Lung (tissue), 12 donors: ENCODE measurements around the gene CIAO3. TPM values are rescaled to one million over a fixed set of nuclear protein-coding genes. Genes with fewer than 3 reads are reported as not detected.

Source experiments
- ATAC-seq: fragments of 200-7000 bp; cut with Tn5 transposase; one replicate; pipeline ENCODE4 v1.9.1; 2020; ENCODE audit warnings: moderate number of reproducible peaks; ENCODE audit not compliant: insufficient read depth, low FRiP score
- DNase-seq, 3 donors: peaks; one replicate each; pipeline ENCODE4 v3.0.0-alpha.2; 2013 to 2017
- H3K27ac ChIP-seq, 2 donors: one replicate each; pipeline ENCODE4 v1.5.1; 2013; ENCODE audit warnings: mild to moderate bottlenecking in 2 of 2, moderate library complexity in 2 of 2, control low read depth in 1 of 2, inconsistent platforms in 1 of 2, low read depth in 1 of 2, low read length in 1 of 2
- H3K27me3 ChIP-seq, 3 donors: one replicate each; pipeline ENCODE4 v1.5.1; 2013; ENCODE audit warnings: low read length in 2 of 3; ENCODE audit not compliant: control insufficient read depth in 3 of 3, insufficient read depth in 3 of 3
- H3K36me3 ChIP-seq, 4 donors: one replicate each; pipeline ENCODE4 v1.5.1; 2013; ENCODE audit warnings: low read length in 4 of 4, mild to moderate bottlenecking in 1 of 4, moderate library complexity in 1 of 4; ENCODE audit not compliant: control insufficient read depth in 4 of 4, insufficient read depth in 4 of 4
- H3K4me1 ChIP-seq, 5 donors: one replicate each; pipeline ENCODE4 v1.5.1; 2013; ENCODE audit warnings: low read length in 5 of 5, mild to moderate bottlenecking in 2 of 5, moderate library complexity in 1 of 5; ENCODE audit not compliant: control insufficient read depth in 5 of 5, insufficient read depth in 5 of 5
- H3K4me3 ChIP-seq: one replicate; pipeline ENCODE4 v1.5.1; 2013; ENCODE audit warnings: mild to moderate bottlenecking, control low read depth, moderate library complexity
- H3K9ac ChIP-seq, 2 donors: one replicate each; pipeline ENCODE4 v1.5.1; 2013; ENCODE audit warnings: low read length in 2 of 2, control low read depth in 1 of 2; ENCODE audit not compliant: insufficient read depth in 1 of 2
- H3K9me3 ChIP-seq, 4 donors: one replicate each; pipeline ENCODE4 v1.5.1; 2013; ENCODE audit warnings: low read length in 3 of 4, mild to moderate bottlenecking in 1 of 4, moderate library complexity in 1 of 4; ENCODE audit not compliant: control insufficient read depth in 4 of 4, insufficient read depth in 3 of 4
- CTCF ChIP-seq: IDR thresholded peaks from 2 replicates; pipeline ENCODE4 v1.5.1; 2012; ENCODE audit warnings: mild to moderate bottlenecking; ENCODE audit errors: control extremely low read depth, extremely low read depth
- WGBS, 2 donors: extraction: QIAGEN DNeasy Blood & Tissue Kit; methylation state at CpG; one replicate each; pipeline ENCODE4 v1.1.7; 2013; 5-methylcytosine and 5-hydroxymethylcytosine counted together
- polyA plus RNA-seq, 2 donors: library from polyadenylated mRNA; stranded (reverse); fragments of 200-250 nt; gene quantifications; one replicate each; pipeline ENCODE4 v1.2.1, GENCODE V29; 2013
- total RNA-seq, 2 donors: library from RNA; depleted of rRNA in 1 of 2; stranded (reverse); fragments of >200 nt in 1 of 2; gene quantifications; one replicate each; pipeline ENCODE4 v1.2.1, GENCODE V29; 2014 to 2021
- donor health status: control.
- donor health status: control.
- donor health status: Bipolar disorder and iron deficiency.
- donor health status: healthy.
- donor health status: DM: yes; HTN: yes; CAD: no.

CIAO3 gene
- total and polyA plus RNA-seq, 4 donors: 21.0 to 40.6 (median 30.7) TPM

GRCh38 chr16:683396-684070 lies 57.3 kb downstream of the CIAO3 start:
- Histone ChIP-seq H3K9me3 (no peaks in the 10 kb centered on the region), H3K4me3 (peak overlapping the region; percentile 72), H3K4me1 (peaks cover 4 to 32% (median 25%) of the 10 kb centered on the region in 5 donors), H3K9ac (no peak overlapping the region), H3K27me3 (no peaks in the 10 kb centered on the region), H3K36me3 (peaks cover 3 to 33% (median 22%) of the 10 kb centered on the region in 4 donors), H3K27ac (peak overlapping the region; percentile 60 to 75)
- no peak for TF ChIP-seq CTCF
- DNase-seq (no peak), ATAC-seq (no peak)
- WGBS, 2 donors: 19 to 28% methylated on average over 48 to 57 of the region's 57 CpGs

GRCh38 chr16:682493-683395 lies 58.1 kb downstream of the CIAO3 start:
- Histone ChIP-seq H3K27me3 (no peaks in the 10 kb centered on the region), H3K9ac (no peak overlapping the region), H3K9me3 (no peaks in the 10 kb centered on the region), H3K27ac (no peak overlapping the region), H3K4me3 (no peak overlapping the region), H3K36me3 (peaks cover 3 to 33% (median 21%) of the 10 kb centered on the region in 4 donors), H3K4me1 (peaks cover 4 to 33% (median 25%) of the 10 kb centered on the region in 5 donors)
- no peak for ATAC-seq
- WGBS, 2 donors: 89 to 91% methylated on average over 36 of the region's 36 CpGs
- TF ChIP-seq CTCF: no peak
- no peak for DNase-seq

- no peaks in the 10 kb centered on the region for H3K9me3 ChIP-seq
- H3K36me3 ChIP-seq: peaks cover 3 to 28% (median 17%) of the 10 kb centered on the region in 4 donors
- WGBS, 2 donors: 77 to 79% methylated on average over 26 to 28 of the region's 28 CpGs
- no peak for TF ChIP-seq CTCF
- DNase-seq (no peak), ATAC-seq (no peak)
- no peak overlapping the region for H3K4me3 ChIP-seq
- H3K9ac ChIP-seq: no peak overlapping the region
- H3K4me1 ChIP-seq: peaks cover 4 to 35% (median 25%) of the 10 kb centered on the region in 5 donors
- H3K27ac ChIP-seq: no peak overlapping the region
- H3K27me3 ChIP-seq: no peaks in the 10 kb centered on the region
Observed at GRCh38 chr16:681746-682427, 58.9 kb downstream of the CIAO3 start.
